Right lobe of liver (tissue), 6 donors: Measurements from ENCODE around the gene FOXN1. TPM values are rescaled to one million over a fixed set of nuclear protein-coding genes. Genes with fewer than 3 reads are reported as not detected.

Source experiments
- ATAC-seq, 4 donors: fragments of 200-7000 bp; cut with Tn5 transposase; one replicate each; pipeline ENCODE4 v1.9.1; 2020; ENCODE audit warnings: mild to moderate bottlenecking in 4 of 4, moderate library complexity in 4 of 4
- DNase-seq, 3 donors: peaks; one replicate each; pipeline ENCODE4 v3.0.0-alpha.2; 2020
- H3K27ac ChIP-seq, 3 donors: fragments of 200-600 bp; one replicate each; pipeline ENCODE4 v1.8.0; 2022
- H3K27me3 ChIP-seq, 2 donors: fragments of 200-600 bp; one replicate each; pipeline ENCODE4 v1.8.0; 2022
- H3K36me3 ChIP-seq, 4 donors: fragments of 200-600 bp; sonication (generic) in 1 of 4; one replicate each; pipeline versions ENCODE4 v1.5.1 to v1.8.0; 2017 to 2022; ENCODE audit warnings: control low read depth in 1 of 4
- H3K4me1 ChIP-seq, 4 donors: fragments of 200-600 bp; sonication (generic) in 1 of 4; one replicate each; pipeline versions ENCODE4 v1.5.1 to v1.8.0; 2017 to 2022; ENCODE audit warnings: control low read depth in 1 of 4
- H3K4me3 ChIP-seq, 3 donors: fragments of 200-600 bp; one replicate each; pipeline ENCODE4 v1.8.0; 2022
- H3K9me3 ChIP-seq, 4 donors: fragments of 200-600 bp; sonication (generic) in 1 of 4; one replicate each; pipeline versions ENCODE4 v1.5.1 to v1.8.0; 2017 to 2022; ENCODE audit warnings: control low read depth in 1 of 4
- POLR2A ChIP-seq: fragments of 450-650 bp; IDR thresholded peaks from one replicate; pipeline ENCODE4 v1.6.1; 2017; ENCODE audit warnings: antibody characterized with exemption, mild to moderate bottlenecking
- WGBS: methylation state at CpG from one replicate; pipeline ENCODE4 v1.1.6; 2018; ENCODE audit warnings: low coverage, low lambda C conversion rate; ENCODE audit not compliant: insufficient coverage; ENCODE audit errors: missing lambda C conversion rate; 5-methylcytosine and 5-hydroxymethylcytosine counted together
- intact Hi-C, 2 donors: fragments of 100-400 bp; cut with DNase I; formaldehyde crosslinking; loops; one replicate each; pipeline versions ENCODE4 v1.11.2 to v1.14.1; 2022
- total RNA-seq, 6 experiments: library from RNA; depleted of rRNA in 2 of 6; stranded (reverse); fragments of >200 nt in 2 of 6; fragmentation: NEBNext Ultra II Directional in 3 of 6; extraction: Animal tissue kit (Norgen Biotek cat#: 25700) in 3 of 6; gene quantifications; one replicate each; pipeline versions ENCODE4 v1.1.0 to v1.2.4, GENCODE V29; 2016 to 2023
- TF ChIP-seq, protein P1 (sequence below), 4 donors: fragments of 200-600 bp in 3 of 4; fragments of 450-650 bp in 1 of 4; IDR thresholded peaks; one replicate each; pipeline versions ENCODE4 v1.5.1 to v1.8.0; 2016 to 2022; ENCODE audit warnings: antibody characterized with exemption in 4 of 4, mild to moderate bottlenecking in 2 of 4
- donor health status: DM: no; HTN: yes; CAD: no.
- donor health status: DM: no; HTN: no; CAD: no.
- donor health status: DM: no; HTN: no; CAD: no.
- donor health status: DM: no; HTN: yes; CAD: no.
- donor health status: DM: no; HTN: yes; CAD: no.

The FOXN1 gene
- total RNA-seq, 6 experiments from 2014 or later, result not detected

DNA sequence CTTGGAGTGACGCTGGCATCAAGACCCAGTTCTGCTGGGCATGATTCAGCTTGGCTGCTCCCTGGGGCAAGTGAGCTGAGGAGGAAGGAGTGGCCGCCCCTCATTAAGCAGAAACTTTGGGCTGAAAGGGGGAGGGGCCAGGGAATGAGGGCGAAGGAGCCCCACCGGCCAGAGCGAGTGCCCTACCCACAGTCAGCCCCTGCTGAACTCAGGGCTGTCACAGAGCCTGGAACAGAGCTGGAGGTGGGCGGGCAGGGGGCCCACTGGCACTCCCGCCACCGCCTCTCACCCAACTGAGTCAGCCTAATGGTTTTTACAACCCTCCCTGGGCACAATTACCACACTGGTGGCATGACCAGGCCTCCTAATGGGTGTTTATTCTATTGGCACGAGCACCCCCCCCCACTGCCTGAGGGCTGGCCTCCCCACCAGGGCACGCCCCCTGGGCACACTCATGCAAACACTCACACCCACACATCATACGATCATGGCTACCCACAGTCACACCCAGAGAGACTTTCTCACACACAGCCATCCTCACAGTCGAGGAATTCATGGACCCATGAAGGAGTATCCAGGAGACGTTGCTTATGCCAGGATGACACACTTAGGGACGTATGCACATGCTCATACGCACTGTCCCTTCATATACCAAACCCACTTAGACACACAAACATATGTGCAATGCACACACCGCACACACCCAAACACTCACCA is 27.1 kb downstream of the FOXN1 start:
- no peak for DNase-seq
- 78% methylated on average over 4 of the region's 16 CpGs for WGBS

GRCh38 chr17:28534740-28535375 is 28.7 kb downstream of the FOXN1 start:
- Histone ChIP-seq H3K36me3 (no peaks in the 10 kb centered on the region), H3K27me3 (no peaks in the 10 kb centered on the region), H3K4me1 (no peaks in the 10 kb centered on the region), H3K27ac (no peak overlapping the region), H3K4me3 (no peak overlapping the region), H3K9me3 (no peaks in the 10 kb centered on the region)
- 100% methylated on average over 4 of the region's 11 CpGs for WGBS
- no peak for ATAC-seq
- no peak for DNase-seq
- no peak for TF ChIP-seq POLR2A
- TF ChIP-seq, protein P1, sequence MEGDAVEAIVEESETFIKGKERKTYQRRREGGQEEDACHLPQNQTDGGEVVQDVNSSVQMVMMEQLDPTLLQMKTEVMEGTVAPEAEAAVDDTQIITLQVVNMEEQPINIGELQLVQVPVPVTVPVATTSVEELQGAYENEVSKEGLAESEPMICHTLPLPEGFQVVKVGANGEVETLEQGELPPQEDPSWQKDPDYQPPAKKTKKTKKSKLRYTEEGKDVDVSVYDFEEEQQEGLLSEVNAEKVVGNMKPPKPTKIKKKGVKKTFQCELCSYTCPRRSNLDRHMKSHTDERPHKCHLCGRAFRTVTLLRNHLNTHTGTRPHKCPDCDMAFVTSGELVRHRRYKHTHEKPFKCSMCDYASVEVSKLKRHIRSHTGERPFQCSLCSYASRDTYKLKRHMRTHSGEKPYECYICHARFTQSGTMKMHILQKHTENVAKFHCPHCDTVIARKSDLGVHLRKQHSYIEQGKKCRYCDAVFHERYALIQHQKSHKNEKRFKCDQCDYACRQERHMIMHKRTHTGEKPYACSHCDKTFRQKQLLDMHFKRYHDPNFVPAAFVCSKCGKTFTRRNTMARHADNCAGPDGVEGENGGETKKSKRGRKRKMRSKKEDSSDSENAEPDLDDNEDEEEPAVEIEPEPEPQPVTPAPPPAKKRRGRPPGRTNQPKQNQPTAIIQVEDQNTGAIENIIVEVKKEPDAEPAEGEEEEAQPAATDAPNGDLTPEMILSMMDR (IDR thresholded peaks at IDR 0.05), result no peak
- intact Hi-C loops, result loop anchor here in 1 of 2 donors (5.0 kb wide), 1 partner anchor 43 kb away; no protein-coding TSS in a partner anchor

More for the DNA sequence above, 27.1 kb downstream of the FOXN1 start:
- Histone ChIP-seq H3K27me3 (no peaks in the 10 kb centered on the region), H3K27ac (no peak overlapping the region), H3K36me3 (no peaks in the 10 kb centered on the region), H3K4me3 (no peak overlapping the region), H3K4me1 (no peaks in the 10 kb centered on the region), H3K9me3 (no peaks in the 10 kb centered on the region)
- intact Hi-C loops, result no loop called here
- TF ChIP-seq, protein P1 (IDR thresholded peaks at IDR 0.05), result no peak
- TF ChIP-seq POLR2A, result no peak
- ATAC-seq, result no peak

GRCh38 chr17:28536532-28537218 is 30.5 kb downstream of the FOXN1 start:
- DNase-seq (no peak), ATAC-seq (no peak)
- no peaks in the 10 kb centered on the region for H3K9me3 ChIP-seq
- no peaks in the 10 kb centered on the region for H3K4me1 ChIP-seq
- TF ChIP-seq, protein P1 (IDR thresholded peaks at IDR 0.05), result no peak
- no peak for TF ChIP-seq POLR2A
- H3K27me3 ChIP-seq, result no peaks in the 10 kb centered on the region
- no peaks in the 10 kb centered on the region for H3K36me3 ChIP-seq
- H3K27ac ChIP-seq, result no peak overlapping the region
- H3K4me3 ChIP-seq, result no peak overlapping the region
- 36% methylated on average over 4 of the region's 9 CpGs for WGBS
- intact Hi-C loops, result loop anchor here in 1 of 2 donors (5.0 kb wide), 1 partner anchor 44 kb away; no protein-coding TSS in a partner anchor

- Histone ChIP-seq H3K9me3 (no peaks in the 10 kb centered on the region), H3K4me3 (no peak overlapping the region), H3K27me3 (no peaks in the 10 kb centered on the region), H3K4me1 (no peaks in the 10 kb centered on the region), H3K27ac (no peak overlapping the region), H3K36me3 (no peaks in the 10 kb centered on the region)
- DNase-seq, result no peak
- WGBS, result 63% methylated on average over 2 of the region's 12 CpGs
- no peak for ATAC-seq
- intact Hi-C loops, result loop anchor here in 1 of 2 donors (5.0 kb wide), 1 partner anchor 45 kb away; no protein-coding TSS in a partner anchor
- TF ChIP-seq, protein P1 (IDR thresholded peaks at IDR 0.05), result no peak
- no peak for TF ChIP-seq POLR2A
Observed at GRCh38 chr17:28537219-28537610, 31.1 kb downstream of the FOXN1 start.
